NCI-H2196 (cell line): ENCODE results near the gene SRPK2.
"Not testable (repeated sequence)": the region's sequence is repeated elsewhere in the genome, so short reads cannot be mapped to it uniquely, and the experiment has no call there.

Experiments used
- DNase-seq: peaks from one replicate; lab custom pipeline; 2025; ENCODE audit not compliant: unreplicated experiment; lab: John Stamatoyannopoulos, UW

Gene SRPK2

DNA sequence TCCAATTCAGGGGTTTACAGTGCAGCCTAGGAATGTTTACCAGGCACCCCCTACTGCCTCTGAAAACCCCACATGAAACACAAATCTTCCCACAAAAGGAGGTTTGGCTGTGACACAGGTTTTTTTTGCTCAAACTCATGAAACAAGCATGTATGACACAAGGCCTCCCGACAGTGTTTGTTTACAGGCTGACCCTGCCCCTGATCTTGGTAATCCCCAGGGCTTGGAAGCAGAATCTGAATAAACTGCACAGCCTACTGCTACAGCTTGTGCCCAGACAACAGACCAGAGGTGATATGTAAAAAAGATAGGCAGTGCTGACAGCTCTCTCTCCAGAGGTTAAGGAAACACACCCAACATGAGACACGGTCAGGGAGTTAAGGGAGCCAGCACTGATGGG lies 190.5 kb downstream of the SRPK2 start:
- no peak for DNase-seq

DNA sequence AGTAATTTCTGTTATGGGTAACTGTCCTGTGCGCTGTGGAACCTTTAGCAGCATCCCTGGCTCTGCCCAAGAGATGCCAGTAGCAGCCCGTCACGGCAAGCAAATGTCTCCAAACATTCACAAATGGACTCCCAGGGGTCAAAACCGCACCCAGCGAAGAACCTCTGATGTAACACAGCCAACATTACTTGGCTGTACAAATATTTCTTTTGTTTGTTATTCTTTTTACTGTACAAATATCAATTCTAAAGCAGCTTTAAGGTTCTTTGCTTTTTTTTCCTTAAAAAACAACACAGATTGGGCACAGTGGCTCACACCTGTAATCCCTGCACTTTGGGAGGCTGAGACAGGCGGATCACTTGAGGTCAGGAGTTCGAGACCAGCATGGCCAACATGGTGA lies 192.2 kb downstream of the SRPK2 start:
- no peak for DNase-seq

DNA sequence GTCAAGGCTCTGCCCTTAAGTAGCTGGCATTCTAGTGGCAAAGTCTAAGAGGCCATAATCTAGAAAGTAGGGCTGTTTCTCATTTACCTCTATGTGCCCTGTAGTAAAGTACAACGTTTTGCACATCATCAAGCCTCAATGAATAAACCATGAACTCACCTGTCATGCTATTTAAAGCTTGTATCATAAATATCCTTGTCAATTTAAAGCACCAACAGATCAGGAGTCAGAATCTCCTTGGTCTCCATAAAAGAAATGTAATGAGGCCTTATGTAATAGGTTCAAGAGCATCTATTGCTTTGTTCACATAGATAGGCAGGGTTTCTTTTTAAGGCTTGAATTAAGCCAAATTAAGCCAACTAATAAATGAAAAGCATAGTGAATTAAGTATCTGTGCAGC lies 192.8 kb downstream of the SRPK2 start:
- DNase-seq = no peak

GRCh38 chr7:105194959-105195358 lies 193.8 kb downstream of the SRPK2 start:
- not testable (repeated sequence) for DNase-seq

DNA sequence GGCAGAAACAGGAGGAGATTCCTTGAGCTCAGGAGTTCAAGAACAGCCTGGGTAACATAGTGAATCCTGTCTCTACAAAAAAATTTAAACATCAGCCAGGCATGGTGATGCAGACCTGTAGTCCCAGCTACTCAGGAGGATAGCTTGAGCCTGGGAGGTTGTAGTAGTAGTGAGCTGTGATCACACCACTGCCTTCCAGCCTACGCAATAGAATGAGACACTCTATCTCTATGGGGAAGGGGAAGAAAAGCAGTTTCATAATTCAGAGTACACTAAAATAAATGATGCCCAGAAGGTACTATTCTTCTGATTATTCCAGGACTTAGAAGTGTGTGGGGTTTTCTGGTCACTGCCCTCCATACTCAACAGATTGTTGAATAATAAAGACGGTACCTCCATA lies 197.4 kb downstream of the SRPK2 start:
- DNase-seq = no peak

GRCh38 chr7:105189859-105190492 lies 198.7 kb downstream of the SRPK2 start:
- no peak for DNase-seq

DNA sequence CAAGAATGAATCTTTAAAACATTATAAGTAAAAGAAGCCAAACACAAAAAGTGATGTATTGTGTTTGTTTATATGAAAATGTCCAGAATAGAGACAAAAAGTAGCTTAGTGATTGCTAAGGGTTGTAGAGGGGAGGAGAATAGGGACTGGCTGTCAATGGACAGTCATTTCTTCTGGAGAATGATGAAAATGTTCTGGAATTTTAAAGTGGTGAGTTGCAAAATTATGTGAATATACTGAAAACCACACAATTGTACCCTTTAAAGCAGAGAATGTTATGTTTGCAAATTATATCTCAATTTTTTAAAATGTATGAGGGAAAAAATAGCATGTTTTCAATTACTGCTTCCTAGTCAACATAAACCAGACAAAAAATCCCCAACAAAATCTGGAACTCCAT lies 200.5 kb downstream of the SRPK2 start:
- no peak for DNase-seq

DNA sequence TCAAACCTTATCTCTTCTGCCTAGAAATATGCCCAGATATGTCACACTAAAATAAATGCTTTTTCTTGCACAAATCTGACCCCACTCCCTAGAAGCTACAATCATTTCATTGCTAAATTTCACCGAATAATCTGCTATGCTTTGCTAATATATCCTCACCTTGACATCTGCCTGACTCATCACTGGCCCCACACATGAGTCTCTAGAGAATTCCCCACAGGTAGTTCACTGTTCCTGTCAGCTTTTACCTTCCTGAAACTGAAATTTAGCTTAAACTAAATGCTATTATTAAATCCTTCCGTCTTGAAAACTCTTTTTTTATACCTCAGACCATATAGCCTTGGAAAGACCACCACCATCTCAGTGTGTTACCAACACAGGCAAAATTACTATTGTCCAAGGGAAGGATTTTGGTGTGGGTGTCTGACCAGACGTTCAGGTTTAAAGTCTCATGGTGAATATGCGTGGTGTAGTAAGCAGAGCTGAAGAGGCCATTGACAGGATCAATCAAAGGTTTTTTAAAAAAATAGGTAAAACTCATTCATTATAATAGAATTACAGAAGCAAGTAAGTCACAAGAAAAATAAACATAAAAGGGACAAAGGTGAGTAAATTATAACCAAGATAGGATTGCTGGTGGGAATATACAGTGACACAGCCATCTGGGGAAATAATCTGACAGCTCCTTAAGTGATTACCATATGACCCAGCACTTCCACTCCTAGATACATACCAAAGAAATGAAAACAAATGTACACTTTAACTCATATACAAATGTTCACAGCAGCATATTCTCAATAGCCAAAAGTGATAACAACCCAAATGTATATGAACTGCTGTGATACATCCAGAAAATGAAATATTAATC lies 201.2 kb downstream of the SRPK2 start:
- DNase-seq = no peak

GRCh38 chr7:105185290-105186010 lies 203.3 kb downstream of the SRPK2 start:
- DNase-seq = no peak

DNA sequence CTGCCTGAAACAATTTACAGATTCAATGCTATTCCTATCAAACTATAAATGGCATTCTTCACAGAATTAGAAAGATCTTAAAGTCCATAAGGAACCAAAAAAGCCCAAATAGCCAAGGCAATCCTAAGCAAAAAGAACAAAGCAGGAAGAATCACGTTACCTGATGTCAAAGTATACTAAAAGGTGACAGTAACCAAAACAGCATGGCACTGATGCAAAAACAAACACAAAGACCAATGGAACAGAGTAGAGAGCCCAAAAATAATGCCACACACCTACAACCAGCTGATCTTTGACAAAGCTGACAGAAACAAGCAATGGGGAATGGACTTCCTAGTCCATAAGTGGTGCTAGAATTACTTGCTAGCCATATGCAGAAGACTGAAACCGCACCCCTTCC lies 208.7 kb downstream of the SRPK2 start:
- DNase-seq = no peak

DNA sequence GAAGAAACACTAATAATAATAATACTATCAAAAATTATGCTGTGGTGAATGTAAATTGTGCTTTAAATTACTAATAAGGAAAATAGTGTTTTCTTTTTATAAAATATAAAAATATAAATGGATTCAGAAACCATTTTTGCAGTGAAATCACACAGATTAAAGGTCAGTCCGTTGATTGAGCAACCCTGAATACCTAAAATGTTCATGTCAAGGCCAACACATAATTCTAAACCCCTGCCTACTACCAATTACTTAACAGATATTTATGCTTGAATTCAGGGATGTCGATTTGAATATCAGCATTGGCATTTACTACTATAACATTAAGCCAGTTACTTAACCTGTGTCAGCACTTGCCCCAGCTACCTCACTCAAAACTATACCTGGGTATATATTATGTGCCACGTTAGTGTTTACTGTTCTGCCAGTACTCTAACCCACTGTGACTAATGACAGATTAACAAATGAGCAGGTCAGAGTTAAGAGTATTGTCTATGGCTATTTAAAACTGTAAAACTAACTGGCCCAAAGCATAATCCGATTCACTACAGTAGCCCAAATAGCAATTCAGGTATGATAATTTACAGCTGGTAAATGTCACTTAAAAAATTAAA lies 209.7 kb downstream of the SRPK2 start:
- no peak for DNase-seq

DNA sequence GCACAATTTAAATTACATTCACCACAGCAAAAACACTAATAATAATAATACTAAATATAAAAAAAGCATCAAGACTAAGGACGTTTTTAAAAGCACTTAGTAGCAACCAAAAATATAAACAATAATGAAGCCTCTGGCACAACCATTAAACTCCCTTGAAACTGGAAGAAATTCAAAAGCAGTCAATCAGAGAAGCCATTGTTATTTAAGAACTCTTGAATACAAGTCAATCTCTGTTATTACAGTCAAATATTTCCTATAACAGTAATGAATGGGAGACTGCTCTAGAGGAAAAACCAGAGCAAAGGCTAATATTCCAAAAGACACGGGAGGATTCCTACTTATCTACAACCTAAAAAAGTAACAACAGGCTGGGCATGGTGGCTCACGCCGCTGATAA lies 210.5 kb downstream of the SRPK2 start:
- no peak for DNase-seq

DNA sequence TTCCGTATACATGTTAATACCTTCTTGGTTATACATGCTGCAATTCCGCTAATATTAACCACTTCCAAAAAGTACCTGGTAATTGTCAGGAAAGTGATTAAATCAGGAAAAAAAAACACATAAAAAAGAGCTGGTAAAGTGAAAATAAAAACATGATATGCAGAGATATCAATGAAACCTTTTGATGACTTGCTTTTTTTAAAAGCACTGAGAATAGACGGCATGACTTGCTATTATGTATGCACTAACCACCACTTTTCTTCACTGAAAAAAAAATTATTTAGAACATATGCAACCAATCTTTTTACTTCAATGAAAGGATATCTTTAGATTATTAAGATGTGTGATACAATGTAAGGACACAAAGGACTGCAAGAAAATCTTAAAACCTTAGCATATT lies 211.7 kb downstream of the SRPK2 start:
- no peak for DNase-seq

DNA sequence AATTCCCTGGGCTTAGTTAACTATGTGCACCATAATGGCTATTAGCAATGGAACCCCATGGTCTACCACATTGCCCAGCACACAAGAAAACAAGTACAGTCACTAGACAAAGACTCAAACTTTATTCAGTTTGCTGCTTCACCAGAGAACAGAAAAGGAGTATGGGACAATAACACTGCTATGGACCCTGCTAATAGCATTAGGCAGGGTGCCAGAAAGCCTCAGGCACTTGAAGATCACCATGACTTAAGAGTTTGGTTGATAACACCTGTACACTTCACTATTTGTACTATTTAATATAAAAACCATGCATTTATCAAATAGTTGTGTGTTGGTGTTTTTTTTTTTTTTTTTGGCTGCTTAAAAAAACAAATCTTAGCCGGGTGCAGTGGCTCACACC lies 215.1 kb downstream of the SRPK2 start:
- DNase-seq = no peak

DNA sequence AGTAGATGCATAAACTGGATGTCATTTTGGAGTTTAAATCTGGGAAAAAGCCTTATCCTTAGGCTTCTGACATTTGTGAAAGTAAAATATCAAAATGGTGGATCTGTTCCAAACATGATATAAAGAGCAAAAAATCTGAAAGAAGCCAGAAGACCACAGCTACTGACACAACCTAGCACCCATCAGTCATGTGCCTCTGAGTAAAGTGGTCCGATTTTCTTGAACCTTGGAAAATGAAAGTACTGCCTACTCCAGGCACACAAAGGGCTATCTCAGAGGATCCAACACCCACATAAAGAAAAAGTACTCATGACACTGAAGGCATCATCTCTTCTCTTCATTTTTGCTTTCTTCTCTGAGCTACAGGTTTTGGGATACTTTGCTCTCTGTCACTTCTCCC lies 224.0 kb downstream of the SRPK2 start:
- no peak for DNase-seq

- no peak for DNase-seq
Measured at GRCh38 chr7:105163718-105164117, 225.0 kb downstream of the SRPK2 start.

GRCh38 chr7:105161366-105161765 lies 227.4 kb downstream of the SRPK2 start:
- no peak for DNase-seq

GRCh38 chr7:105157278-105157677 lies 231.4 kb downstream of the SRPK2 start:
- DNase-seq = no peak

GRCh38 chr7:105156731-105157130 lies 232.0 kb downstream of the SRPK2 start:
- DNase-seq = no peak

GRCh38 chr7:105154084-105154483 lies 234.6 kb downstream of the SRPK2 start:
- no peak for DNase-seq

GRCh38 chr7:105153531-105153930 lies 235.2 kb downstream of the SRPK2 start:
- no peak for DNase-seq

DNA sequence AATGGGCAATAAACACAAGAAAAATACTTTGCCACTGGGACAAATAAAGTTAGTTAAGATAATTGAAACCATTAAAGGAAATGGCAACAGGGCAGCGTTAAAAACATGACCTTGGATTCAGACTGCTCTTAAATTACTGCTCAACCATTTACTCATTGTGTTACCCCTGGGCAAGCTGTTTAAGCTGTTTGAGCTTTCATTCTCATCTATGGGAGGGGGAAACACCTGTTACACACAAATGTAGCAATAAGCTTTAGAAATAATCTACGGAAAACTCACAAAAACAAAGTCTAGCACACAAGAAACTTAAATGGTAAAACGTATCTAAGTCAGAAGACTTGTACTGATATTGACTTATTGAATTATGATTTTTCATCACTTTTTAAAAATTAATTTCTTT lies 237.6 kb downstream of the SRPK2 start:
- no peak for DNase-seq
